8988T (cell line): Measurements from ENCODE around the gene ACOT4.
"Not testable (repeated sequence)": the region's sequence is repeated elsewhere in the genome, so short reads cannot be mapped to it uniquely, and the experiment has no call there.

Experiments used
- DNase-seq: peaks from one replicate; pipeline ENCODE4 v3.0.0; 2011

ACOT4 gene

DNA sequence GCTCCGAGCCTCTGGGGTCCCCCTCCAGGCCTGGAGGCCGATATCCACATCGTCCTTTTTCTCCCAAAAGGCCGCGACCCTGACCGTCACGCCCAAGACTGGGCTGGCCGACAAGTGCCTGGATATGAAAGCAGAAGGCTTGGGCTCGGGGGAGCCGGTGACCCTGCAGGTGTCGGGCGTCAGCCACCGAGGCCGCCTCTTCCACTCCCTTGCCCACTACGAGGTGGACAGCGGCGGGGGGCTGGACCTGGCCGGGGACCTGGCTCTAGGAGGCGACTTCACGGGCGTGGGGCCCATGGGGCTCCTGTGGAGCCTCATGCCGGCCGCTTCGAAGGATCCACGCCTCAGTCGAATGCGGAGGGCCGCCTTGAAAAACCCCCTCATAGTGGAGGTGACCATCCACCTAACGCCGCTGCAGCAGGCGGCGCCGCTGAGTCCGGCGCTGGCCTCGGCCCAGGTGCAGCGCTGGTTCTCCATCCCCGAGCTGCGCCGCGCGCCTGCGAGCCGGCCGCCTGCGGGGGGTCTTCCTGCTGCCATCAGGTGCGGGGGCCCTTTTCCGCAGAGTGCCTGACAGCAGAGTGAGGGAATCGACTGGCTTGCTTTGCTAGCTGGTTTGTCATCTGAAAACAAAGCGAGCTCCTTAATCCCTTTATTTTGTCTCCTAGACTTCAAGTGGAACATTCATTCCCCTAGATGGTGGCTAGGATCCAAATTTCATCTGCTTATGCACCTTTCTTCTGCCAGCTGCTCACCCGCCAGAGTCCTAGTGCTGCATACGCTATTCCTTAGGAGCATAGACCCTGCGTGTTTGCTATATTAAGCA lies 42.5 kb downstream of the ACOT4 start:
- peak; percentile 33 for DNase-seq

DNA sequence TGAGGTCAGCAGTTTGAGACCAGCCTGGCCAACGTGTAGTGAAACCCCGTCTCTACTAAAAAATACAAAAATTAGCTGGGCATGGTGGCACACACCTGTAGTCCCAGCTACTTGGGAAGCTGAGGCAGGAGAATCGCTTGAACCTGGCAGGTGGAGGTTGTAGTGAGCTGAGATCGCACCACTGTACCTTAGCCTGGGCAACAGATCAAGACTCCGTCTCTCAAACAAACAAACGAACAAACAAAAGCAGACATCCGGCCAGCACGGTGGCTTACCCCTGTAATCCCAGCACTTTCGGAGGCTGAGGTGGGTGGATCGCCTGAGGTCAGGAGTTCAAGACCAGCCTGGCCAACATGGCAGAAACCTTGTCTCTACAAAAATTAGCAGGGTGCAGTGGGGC lies 44.7 kb downstream of the ACOT4 start:
- not testable (repeated sequence) for DNase-seq

DNA sequence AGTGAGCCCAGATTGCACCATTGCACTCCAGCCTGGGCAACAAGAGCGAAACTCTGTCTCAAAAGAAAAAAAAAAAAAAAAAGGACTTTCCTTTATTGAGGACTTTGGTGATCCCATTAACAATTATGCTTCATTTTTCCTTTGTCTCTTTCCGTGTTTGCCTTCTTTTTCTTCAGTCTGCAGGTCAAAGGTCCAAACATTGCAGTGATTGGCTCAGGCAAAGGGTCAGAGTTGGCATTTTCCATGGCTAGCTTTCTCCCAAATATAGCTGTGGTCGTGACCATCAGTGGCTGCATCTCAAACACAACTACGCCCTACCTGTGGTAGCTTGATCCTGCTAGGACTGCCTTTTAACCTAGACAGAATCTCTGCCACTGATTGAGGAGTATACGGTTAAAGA lies 46.2 kb downstream of the ACOT4 start:
- no peak for DNase-seq

DNA sequence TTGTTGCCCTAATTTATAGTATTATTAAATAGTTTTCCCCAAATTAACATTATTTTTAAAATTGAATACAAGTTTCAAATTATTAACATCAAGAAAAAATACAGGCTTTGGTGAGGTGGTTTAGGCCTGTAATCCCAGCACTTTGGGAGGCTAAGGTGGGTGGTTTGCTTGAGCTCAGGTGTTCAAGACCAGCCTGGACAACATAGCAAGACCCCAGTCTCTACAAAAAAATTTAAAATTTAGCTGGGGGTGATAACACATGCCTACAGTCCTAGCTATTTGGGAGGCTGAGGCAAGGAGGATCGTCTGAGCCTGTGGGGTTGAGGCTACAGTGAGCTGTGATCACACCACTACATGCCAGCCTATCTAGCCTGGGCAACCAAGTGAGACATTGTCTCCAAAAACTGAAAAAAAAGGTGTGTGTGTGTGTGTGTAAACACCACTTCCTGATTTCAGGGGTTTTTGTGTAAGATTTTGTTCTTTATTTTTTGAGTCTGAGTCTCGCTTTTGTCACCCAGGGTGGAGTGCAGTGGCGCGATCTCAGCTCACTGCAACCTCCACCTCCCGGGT lies 49.2 kb downstream of the ACOT4 start:
- DNase-seq = no peak

DNA sequence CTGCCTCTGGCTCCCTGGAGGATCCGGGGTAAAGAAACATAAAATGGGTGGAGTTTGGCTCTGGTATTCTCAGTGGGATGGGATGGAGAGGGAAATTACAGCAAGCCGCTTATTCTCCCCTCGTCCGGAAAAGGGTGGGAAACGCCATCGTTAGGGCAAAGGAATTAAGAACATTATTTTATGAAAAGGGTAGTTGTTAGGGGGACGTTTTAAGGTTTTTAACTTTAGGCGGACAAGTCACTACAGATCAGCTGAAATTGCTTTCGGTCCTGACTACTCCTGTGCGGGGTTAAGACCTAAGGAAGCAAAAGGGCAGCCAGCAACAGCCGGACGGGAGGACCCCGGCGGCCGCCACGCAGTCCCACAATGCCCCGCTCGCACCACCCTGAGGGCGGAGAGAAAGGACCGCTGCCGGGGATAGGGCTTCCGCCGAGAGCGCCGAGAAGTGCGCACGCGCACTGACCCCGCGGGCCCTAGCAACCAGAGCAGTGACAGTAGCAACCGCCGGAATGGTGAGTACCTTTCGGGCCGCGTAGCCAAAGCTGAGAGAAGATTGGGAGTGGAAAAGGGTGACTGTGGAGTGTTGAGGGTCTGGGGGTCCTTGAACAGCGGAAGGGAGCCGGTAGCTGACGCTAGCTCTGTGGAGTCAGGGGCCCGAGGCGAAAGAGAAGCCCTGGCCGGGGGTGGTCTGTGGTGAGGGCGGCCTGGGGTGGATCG lies 53.0 kb downstream of the ACOT4 start, which contains the start of gene DNAL1:
Gene DNAL1 (plus strand): TSS at position 456 of the 717 bp plus-strand sequence. CDS start 54 bp downstream, at position 510.
- peak; percentile 86 for DNase-seq

DNA sequence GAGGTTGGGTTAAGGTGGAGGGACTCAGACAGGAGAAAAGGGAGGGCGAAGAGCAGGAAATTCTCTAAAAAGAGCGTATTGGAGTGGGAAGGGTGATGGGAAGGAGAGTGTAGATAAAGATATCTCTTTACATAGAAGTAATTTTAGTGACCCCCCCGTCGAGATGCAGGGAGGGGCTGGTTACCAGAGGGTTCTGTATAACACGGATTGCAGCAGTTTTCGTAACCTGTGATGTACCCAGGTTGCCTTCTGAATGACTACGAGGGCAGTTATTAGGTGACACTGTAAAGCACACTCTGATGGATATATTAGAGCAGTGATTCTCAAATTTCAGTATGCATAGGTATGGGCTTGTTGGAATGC lies 53.6 kb downstream of the ACOT4 start:
- no peak for DNase-seq
